Neural progenitor cell (in vitro differentiated cells): ENCODE data around the gene P4HA2. TPM values are rescaled to one million over a fixed set of nuclear protein-coding genes. Genes with fewer than 3 reads are reported as not detected.

Experiments
- DNase-seq: peaks from one replicate; pipeline ENCODE4 v3.0.0-alpha.2; 2016; ENCODE audit warnings: low spot score
- H2AFZ ChIP-seq: fragments of 200-600 bp; sonication (generic); replicated peaks from 2 replicates; pipeline ENCODE4 v1.6.1; 2016; ENCODE audit warnings: antibody characterized with exemption
- H3F3A ChIP-seq: fragments of 200-600 bp; sonication (generic); 2 replicates; pipeline ENCODE4 v1.6.1; 2016; ENCODE audit warnings: antibody characterized with exemption, low read depth
- H3K27ac ChIP-seq: fragments of 200-600 bp; sonication (generic); 2 replicates; pipeline ENCODE4 v1.5.1; 2016; ENCODE audit warnings: mild to moderate bottlenecking
- H3K27me3 ChIP-seq: fragments of 200-600 bp; sonication (generic); 2 replicates; pipeline ENCODE4 v1.6.1; 2016; ENCODE audit warnings: mild to moderate bottlenecking, moderate library complexity
- H3K36me3 ChIP-seq: fragments of 200-600 bp; sonication (generic); 2 replicates; pipeline ENCODE4 v1.5.1; 2016
- H3K4me1 ChIP-seq: fragments of 200-600 bp; sonication (generic); 2 replicates; pipeline ENCODE4 v1.6.1; 2016; ENCODE audit warnings: mixed run types
- H3K4me2 ChIP-seq: fragments of 200-600 bp; sonication (generic); 2 replicates; pipeline ENCODE4 v1.6.1; 2016
- H3K4me3 ChIP-seq: fragments of 200-600 bp; sonication (generic); 2 replicates; pipeline ENCODE4 v1.5.1; 2016
- H3K79me2 ChIP-seq: fragments of 200-600 bp; sonication (generic); 2 replicates; pipeline ENCODE4 v1.6.1; 2016; ENCODE audit warnings: low read depth
- H3K9ac ChIP-seq: fragments of 200-600 bp; sonication (generic); 2 replicates; pipeline ENCODE4 v1.6.1; 2016
- H3K9me3 ChIP-seq: fragments of 200-600 bp; sonication (generic); 2 replicates; pipeline ENCODE4 v1.5.1; 2016; ENCODE audit warnings: low read depth
- H4K20me1 ChIP-seq: fragments of 200-600 bp; sonication (generic); 2 replicates; pipeline ENCODE4 v1.6.1; 2016; ENCODE audit warnings: low read depth
- H3K27ac Mint-ChIP-seq: 3 replicates; pipeline ENCODE4 v1.8.0; 2021; ENCODE audit warnings: mixed read lengths
- H3K27me3 Mint-ChIP-seq: 2 replicates; pipeline ENCODE4 v1.8.0; 2022; ENCODE audit warnings: low read depth, mild to moderate bottlenecking, inconsistent platforms, moderate library complexity, mixed read lengths; ENCODE audit not compliant: insufficient read depth
- H3K36me3 Mint-ChIP-seq: 3 replicates; pipeline ENCODE4 v1.8.0; 2021; ENCODE audit warnings: mixed read lengths
- H3K4me1 Mint-ChIP-seq: 3 replicates; pipeline ENCODE4 v1.8.0; 2021; ENCODE audit warnings: mixed read lengths
- H3K4me3 Mint-ChIP-seq: 3 replicates; pipeline ENCODE4 v1.8.0; 2021; ENCODE audit warnings: mild to moderate bottlenecking, moderate library complexity, mixed read lengths
- H3K9me3 Mint-ChIP-seq: 3 replicates; pipeline ENCODE4 v1.8.0; 2020; ENCODE audit warnings: mixed read lengths
- EZH2 ChIP-seq: fragments of 200-600 bp; sonication (generic); IDR thresholded peaks from 2 replicates; pipeline ENCODE4 v1.6.1; 2017; ENCODE audit warnings: antibody characterized with exemption, mild to moderate bottlenecking, moderate library complexity
- EZH2phosphoT487 ChIP-seq: fragments of 200-600 bp; sonication (generic); IDR thresholded peaks from 2 replicates; pipeline ENCODE4 v1.6.1; 2017; ENCODE audit warnings: antibody characterized with exemption
- total RNA-seq: library from RNA; depleted of rRNA; stranded (reverse); fragments of >200 nt; gene quantifications from 2 replicates; pipeline ENCODE4 v1.2.3, GENCODE V29; 2015; ENCODE audit warnings: low replicate concordance
- TF ChIP-seq, protein P1 (sequence below): fragments of 200-600 bp; sonication (generic); IDR thresholded peaks from 2 replicates; pipeline ENCODE4 v1.5.1; 2017; ENCODE audit warnings: antibody characterized with exemption, mild to moderate bottlenecking

P4HA2 gene
- total RNA-seq, 1 donor from 2014 or later, result 15.9 TPM

DNA sequence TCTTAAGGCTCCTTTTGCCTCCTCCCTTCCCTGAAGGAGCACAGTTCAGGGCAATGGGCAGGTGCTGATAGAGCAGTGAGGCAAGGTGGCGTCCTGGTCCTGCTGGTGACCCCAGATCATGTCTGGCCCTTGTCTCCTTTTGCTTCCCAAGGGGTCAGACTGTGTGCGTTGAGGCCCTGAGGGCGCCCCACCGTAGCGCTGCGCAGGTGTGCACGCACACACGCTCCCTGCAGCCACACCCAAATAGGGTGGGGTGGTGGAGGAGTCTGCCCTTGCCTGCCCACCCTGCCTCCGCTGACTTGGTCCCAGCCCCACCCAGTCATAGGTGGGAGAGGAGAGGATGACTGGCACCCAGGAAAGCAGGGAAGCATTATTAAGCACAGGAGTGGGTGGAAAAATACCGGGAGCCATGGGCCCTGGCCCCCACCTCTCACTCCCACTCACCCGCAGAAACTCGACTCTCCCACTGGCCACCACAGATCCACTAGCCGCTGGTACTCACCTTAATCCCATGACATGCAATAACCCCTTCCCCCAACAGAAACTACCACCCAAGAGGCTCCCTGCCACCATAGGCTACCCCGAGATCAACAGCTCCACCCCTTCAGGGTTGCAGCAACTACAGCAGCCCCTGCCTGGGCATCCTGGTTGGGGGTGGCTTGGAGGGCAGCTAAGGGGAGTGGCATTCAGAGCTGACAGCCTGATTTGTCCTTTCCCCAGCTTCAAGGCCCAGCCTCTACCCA, 46.6 kb upstream of the P4HA2 start:
- H3K9me3 Mint-ChIP-seq, result peaks cover 6% of the 10 kb centered on the region
- TF ChIP-seq EZH2, result no peak
- TF ChIP-seq, protein P1, sequence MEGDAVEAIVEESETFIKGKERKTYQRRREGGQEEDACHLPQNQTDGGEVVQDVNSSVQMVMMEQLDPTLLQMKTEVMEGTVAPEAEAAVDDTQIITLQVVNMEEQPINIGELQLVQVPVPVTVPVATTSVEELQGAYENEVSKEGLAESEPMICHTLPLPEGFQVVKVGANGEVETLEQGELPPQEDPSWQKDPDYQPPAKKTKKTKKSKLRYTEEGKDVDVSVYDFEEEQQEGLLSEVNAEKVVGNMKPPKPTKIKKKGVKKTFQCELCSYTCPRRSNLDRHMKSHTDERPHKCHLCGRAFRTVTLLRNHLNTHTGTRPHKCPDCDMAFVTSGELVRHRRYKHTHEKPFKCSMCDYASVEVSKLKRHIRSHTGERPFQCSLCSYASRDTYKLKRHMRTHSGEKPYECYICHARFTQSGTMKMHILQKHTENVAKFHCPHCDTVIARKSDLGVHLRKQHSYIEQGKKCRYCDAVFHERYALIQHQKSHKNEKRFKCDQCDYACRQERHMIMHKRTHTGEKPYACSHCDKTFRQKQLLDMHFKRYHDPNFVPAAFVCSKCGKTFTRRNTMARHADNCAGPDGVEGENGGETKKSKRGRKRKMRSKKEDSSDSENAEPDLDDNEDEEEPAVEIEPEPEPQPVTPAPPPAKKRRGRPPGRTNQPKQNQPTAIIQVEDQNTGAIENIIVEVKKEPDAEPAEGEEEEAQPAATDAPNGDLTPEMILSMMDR, result no peak
- H3K4me1 ChIP-seq, result peaks cover 10% of the 10 kb centered on the region
- H3K36me3 ChIP-seq, result no peaks in the 10 kb centered on the region
- H4K20me1 ChIP-seq, result no peaks in the 10 kb centered on the region
- no peaks in the 10 kb centered on the region for H3K27me3 ChIP-seq
- peaks cover 8% of the 10 kb centered on the region for H3K36me3 Mint-ChIP-seq
- no peak overlapping the region for H3K4me3 Mint-ChIP-seq
- no peak overlapping the region for H3K4me3 ChIP-seq
- DNase-seq, result no peak
- no peak overlapping the region for H3K27ac ChIP-seq
- H2AFZ ChIP-seq, result no peak overlapping the region
- peaks cover 5% of the 10 kb centered on the region for H3K27me3 Mint-ChIP-seq
- no peaks in the 10 kb centered on the region for H3K9me3 ChIP-seq
- H3K27ac Mint-ChIP-seq, result no peak overlapping the region
- H3K9ac ChIP-seq, result no peak overlapping the region
- no peak overlapping the region for H3K4me2 ChIP-seq
- H3F3A ChIP-seq, result no peaks in the 10 kb centered on the region
- no peaks in the 10 kb centered on the region for H3K79me2 ChIP-seq
- H3K4me1 Mint-ChIP-seq, result peaks cover 41% of the 10 kb centered on the region

DNA sequence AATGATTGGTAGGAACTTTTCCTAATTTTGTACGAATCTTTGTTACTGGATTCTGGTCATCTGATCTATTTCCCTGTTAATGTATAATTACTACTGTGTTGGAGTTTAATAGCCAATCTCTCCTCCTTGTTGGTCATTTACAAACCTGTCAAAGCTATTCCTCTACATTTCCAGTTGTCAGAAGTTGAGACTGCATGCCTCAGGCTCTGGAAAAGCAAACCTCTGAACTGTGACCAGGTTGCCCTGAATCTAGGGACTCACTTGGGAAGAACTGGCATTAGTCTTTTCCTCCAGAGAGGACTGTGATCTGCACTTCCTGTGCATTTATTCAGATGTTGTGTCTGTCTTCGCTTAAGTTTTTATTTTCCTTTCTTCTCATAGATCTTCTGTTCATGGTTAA, 46.0 kb upstream of the P4HA2 start:
- H3K4me1 Mint-ChIP-seq, result peaks cover 41% of the 10 kb centered on the region
- H3K27me3 ChIP-seq, result no peaks in the 10 kb centered on the region
- no peaks in the 10 kb centered on the region for H3K36me3 ChIP-seq
- no peaks in the 10 kb centered on the region for H3K9me3 ChIP-seq
- H3K27ac Mint-ChIP-seq, result no peak overlapping the region
- H3K9ac ChIP-seq, result no peak overlapping the region
- H3K4me2 ChIP-seq, result no peak overlapping the region
- no peak overlapping the region for H3K27ac ChIP-seq
- H3K9me3 Mint-ChIP-seq, result peaks cover 6% of the 10 kb centered on the region
- H3K36me3 Mint-ChIP-seq, result peaks cover 8% of the 10 kb centered on the region
- no peaks in the 10 kb centered on the region for H3F3A ChIP-seq
- no peak for DNase-seq
- TF ChIP-seq EZH2phosphoT487 (no peak), EZH2 (no peak)
- TF ChIP-seq, protein P1, result no peak
- H3K4me3 Mint-ChIP-seq, result no peak overlapping the region
- H3K27me3 Mint-ChIP-seq, result peaks cover 5% of the 10 kb centered on the region
- H2AFZ ChIP-seq, result no peak overlapping the region
- H4K20me1 ChIP-seq, result no peaks in the 10 kb centered on the region
- H3K4me1 ChIP-seq, result peaks cover 15% of the 10 kb centered on the region
- H3K4me3 ChIP-seq, result no peak overlapping the region
- no peaks in the 10 kb centered on the region for H3K79me2 ChIP-seq

DNA sequence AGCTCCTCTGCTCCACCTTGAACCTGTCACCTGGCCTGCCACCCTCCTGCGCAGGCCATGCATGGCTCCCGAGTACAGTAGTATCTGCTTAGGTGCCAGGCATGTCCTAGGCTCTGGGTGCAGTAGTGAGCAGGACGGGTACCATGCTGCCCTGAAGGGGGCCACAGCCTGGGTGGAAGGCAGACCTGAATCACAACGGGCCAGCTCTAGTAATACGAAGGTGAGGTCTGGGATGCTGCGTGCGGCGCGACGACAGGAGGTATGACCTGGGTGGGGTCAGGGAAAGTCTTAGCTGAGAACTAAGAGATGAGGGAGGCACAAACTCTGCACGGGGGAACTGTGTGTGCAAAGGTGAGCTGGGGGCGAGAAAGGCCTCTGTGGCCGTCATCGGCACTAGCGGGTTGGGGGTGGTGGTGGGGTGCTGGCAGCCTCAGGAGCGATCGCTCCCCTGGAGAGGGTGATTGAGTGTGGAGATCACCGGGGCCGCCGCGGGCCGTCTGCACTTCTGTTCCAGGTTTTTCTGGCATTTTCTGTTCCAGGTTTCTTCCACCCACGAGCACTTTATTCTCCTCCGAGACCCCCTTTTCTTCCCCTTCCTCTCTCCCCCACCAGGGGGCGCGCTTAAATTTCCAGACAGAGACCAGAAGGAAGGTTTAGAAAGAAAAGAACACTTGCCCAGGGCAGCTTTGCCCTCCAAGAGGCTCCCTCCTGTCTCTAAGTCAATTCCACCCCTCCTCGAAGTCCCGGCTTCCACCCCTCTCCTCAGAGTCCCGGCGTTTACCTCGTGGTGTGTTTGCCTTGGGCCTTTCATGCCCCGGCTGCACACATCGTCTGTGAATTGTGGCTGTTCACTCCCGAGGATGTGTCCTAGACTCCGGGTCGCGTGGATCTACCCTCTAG, 44.9 kb upstream of the P4HA2 start:
- Histone ChIP-seq H3K9ac (no peak overlapping the region), H3K27me3 (no peaks in the 10 kb centered on the region), H2AFZ (no peak overlapping the region), H3K4me2 (no peak overlapping the region), H3K4me1 (peaks cover 7% of the 10 kb centered on the region), H3K9me3 (no peaks in the 10 kb centered on the region), H3K79me2 (no peaks in the 10 kb centered on the region), H3F3A (no peaks in the 10 kb centered on the region), H4K20me1 (no peaks in the 10 kb centered on the region), H3K27ac (no peak overlapping the region), H3K4me3 (no peak overlapping the region), H3K36me3 (no peaks in the 10 kb centered on the region)
- Mint-ChIP-seq H3K4me3 (no peak overlapping the region), H3K4me1 (peaks cover 35% of the 10 kb centered on the region), H3K36me3 (peaks cover 8% of the 10 kb centered on the region), H3K9me3 (peaks cover 6% of the 10 kb centered on the region), H3K27ac (peak overlapping the region; percentile 29), H3K27me3 (peaks cover 5% of the 10 kb centered on the region)
- no peak for TF ChIP-seq EZH2
- TF ChIP-seq, protein P1, result peak; percentile 89
- DNase-seq, result peak; percentile 65
